OCI-LY7 (cell line): ENCODE results near the gene DBN1.

Experiments used
- CTCF ChIP-seq: fragments of 200-600 bp; sonication (generic); conservative IDR thresholded peaks from 2 replicates; pipeline ENCODE4 v1.5.1; 2014; ENCODE audit warnings: mild to moderate bottlenecking, antibody characterized with exemption, low read length, moderate library complexity, mixed read lengths
- EZH2phosphoT487 ChIP-seq: fragments of 200-600 bp; sonication (generic); IDR thresholded peaks from 2 replicates; pipeline ENCODE4 v1.6.1; 2018; ENCODE audit warnings: low read depth, borderline replicate concordance, mild to moderate bottlenecking, mixed run types, antibody characterized with exemption, low read length, moderate library complexity, mixed read lengths

GRCh38 chr5:177472460-177473442, 683 bp downstream of the DBN1 start:
- TF ChIP-seq CTCF: no peak
- no peak for TF ChIP-seq EZH2phosphoT487
